HG03565 (cell line): ENCODE measurements around the gene LOXHD1.

ENCODE experiments used
- ATAC-seq: cut with Tn5 transposase; IDR thresholded peaks from one replicate; pipeline ENCODE4 v1.9.1; 2021; ENCODE audit warnings: mild to moderate bottlenecking, moderate library complexity; ENCODE audit not compliant: unreplicated experiment

LOXHD1 gene, protein sequence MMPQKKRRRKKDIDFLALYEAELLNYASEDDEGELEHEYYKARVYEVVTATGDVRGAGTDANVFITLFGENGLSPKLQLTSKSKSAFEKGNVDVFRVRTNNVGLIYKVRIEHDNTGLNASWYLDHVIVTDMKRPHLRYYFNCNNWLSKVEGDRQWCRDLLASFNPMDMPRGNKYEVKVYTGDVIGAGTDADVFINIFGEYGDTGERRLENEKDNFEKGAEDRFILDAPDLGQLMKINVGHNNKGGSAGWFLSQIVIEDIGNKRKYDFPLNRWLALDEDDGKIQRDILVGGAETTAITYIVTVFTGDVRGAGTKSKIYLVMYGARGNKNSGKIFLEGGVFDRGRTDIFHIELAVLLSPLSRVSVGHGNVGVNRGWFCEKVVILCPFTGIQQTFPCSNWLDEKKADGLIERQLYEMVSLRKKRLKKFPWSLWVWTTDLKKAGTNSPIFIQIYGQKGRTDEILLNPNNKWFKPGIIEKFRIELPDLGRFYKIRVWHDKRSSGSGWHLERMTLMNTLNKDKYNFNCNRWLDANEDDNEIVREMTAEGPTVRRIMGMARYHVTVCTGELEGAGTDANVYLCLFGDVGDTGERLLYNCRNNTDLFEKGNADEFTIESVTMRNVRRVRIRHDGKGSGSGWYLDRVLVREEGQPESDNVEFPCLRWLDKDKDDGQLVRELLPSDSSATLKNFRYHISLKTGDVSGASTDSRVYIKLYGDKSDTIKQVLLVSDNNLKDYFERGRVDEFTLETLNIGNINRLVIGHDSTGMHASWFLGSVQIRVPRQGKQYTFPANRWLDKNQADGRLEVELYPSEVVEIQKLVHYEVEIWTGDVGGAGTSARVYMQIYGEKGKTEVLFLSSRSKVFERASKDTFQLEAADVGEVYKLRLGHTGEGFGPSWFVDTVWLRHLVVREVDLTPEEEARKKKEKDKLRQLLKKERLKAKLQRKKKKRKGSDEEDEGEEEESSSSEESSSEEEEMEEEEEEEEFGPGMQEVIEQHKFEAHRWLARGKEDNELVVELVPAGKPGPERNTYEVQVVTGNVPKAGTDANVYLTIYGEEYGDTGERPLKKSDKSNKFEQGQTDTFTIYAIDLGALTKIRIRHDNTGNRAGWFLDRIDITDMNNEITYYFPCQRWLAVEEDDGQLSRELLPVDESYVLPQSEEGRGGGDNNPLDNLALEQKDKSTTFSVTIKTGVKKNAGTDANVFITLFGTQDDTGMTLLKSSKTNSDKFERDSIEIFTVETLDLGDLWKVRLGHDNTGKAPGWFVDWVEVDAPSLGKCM (N-terminal part only)

GRCh38 chr18:46657115-46657955 lies at the start of gene LOXHD1:
Gene LOXHD1 (minus strand): TSS chr18:46657220. CDS start chr18:46657033, 187 bp downstream.
- ATAC-seq: no peak

DNA sequence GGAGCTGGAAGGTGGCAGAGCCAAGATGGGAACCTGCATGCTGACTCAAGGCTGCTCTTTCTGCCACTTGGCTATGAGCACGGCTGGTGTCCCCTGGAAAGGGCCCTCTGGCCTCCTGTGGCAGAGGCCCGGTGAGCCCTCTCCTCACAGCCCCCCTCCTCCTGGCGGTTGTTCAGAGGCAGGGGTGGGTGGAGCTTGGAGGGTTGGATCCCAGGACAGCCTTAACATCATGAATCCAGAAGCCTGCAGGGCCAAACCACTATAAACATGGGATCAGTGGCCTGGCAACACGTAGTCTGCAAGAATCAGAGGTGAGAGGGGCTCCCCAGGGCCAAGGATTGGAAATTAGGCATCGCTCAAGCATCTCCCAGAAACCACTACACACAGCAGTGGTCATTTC lies 48.5 kb upstream of the LOXHD1 start:
- ATAC-seq: no peak

- ATAC-seq: no peak
Measured at GRCh38 chr18:46704816-46705215, 47.8 kb upstream of the LOXHD1 start.

DNA sequence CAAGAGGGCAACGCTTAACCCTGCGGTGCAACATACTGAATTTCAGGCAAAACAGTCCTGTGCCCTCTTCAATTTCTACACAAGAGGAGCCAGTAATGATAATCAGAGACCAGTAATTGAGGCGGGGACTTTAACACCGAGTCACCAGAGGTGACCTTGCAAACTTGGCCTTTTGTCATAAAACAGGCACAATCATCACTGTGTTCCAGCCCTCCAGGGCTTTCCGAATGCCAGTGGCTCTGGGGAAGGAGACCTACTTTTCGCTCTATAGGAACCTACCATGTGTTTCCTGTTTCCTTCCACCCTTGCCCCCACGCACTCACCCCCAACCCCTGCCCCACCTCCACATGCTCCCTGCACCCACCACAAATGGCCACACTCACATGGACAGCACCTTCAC lies 47.2 kb upstream of the LOXHD1 start:
- no peak for ATAC-seq

DNA sequence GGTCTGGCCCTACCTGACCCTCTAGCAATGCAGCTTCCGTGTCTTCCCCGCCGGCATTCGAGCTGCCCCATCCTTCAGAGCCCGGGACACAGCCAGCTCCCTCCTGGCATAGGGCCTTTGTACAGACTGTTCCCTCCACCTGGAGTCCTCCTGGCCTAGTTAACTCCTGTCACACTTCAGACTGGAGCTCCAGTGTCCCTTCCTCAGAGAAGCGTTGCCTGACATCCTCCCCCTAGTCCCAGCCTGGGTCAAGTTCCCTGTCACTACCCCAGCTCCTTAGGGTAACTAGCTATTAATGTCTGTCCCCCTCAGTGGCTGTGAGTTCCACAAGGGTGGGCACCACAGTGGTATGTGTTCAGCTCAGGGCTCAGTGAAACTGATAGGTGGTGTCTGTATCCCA lies 45.5 kb upstream of the LOXHD1 start:
- ATAC-seq: no peak

DNA sequence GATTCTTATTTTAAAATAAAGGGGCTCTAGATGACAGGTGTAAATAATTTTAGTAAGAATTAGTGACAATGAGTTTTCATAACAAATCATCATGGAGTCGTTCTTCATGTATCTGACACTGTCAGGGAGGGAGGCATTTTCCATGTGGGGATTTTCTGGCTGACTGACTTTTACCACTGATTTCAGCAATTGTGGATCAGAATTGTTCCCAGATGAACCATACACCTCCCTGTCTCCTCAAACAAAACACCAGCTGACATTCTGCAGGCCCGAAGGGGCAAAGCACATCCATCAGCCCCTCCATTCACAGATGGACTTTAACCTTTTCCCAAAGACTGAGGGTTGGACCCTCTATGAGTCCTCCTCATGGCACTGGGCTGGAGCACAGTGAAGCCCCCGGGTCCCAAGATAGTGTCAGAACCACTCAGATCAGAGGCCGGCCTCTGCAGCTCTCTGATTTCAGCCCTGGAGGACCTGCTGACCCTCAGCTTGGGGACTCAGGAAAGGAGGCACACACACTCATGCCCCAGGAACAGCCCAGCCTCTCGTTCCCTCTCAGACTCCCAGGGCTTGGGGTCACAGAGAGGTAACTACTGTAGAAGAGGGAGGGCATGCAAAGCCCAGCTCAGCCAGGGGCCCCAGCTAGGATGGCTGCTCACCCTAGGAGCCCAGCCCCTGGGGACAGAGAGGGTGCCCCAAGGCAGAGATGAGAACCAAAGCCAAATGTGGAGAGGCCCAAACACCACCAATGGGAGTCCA lies 43.2 kb upstream of the LOXHD1 start:
- ATAC-seq: no peak

DNA sequence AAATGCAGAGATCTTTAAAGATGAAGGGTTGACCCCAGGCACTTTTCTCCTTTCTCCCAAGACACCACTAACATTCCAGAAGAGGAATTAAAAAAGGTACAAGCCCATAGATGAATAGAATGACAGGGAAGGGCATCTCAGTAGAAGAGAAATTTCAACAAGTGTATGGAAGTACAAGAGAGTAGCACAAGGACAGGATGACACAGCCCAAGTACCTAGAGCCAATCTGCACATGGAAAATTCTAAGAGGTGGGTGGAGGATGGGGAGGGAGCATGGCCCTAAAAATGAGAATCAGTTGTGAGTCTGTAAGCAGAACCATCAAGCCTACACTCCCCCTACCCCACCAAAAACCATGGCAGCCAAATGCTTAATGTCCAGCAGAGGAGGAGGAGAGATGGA lies 39.7 kb upstream of the LOXHD1 start:
- ATAC-seq: no peak

DNA sequence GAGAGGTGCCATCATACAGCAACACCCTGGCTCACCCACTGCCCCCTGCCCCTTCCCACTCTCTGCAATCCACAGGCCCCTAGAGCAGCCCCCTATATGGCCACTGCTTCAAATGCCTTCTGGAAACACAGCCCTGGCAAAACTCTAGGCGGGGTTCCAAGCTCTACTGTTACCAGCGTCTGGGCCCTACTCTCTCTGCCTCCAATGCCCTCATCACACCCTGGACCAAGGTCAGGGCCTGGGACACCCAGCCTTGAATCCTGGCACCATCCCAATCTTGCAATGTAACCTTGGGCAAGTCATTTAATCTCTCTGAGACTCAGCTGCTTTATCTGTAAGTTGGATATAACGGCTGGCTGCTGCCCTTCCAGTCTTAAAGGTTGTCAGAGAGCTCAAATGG lies 39.2 kb upstream of the LOXHD1 start:
- no peak for ATAC-seq

DNA sequence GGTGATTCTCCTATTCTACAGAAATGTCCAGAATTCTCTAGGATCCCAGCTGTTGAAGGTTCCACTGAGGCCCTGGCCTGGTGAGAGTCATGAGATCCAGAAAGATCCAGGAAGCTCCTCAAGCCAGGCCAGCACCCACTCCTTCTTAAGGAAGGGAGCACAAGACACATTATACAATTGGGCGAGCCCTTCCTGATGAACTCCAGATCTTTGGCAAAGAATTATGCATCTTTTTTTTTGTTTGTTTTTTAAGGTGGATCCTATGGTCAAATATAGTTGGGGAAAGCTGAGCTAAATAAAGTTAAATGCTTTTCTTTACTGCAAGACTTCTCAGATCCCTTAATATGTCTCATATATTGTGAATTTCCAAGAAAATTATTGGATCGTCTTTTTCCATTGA lies 37.0 kb upstream of the LOXHD1 start:
- ATAC-seq: no peak

GRCh38 chr18:46688853-46689525 lies 32.0 kb upstream of the LOXHD1 start:
- ATAC-seq: no peak

- ATAC-seq: no peak
Measured at GRCh38 chr18:46686186-46686585, 29.2 kb upstream of the LOXHD1 start.

- no peak for ATAC-seq
Measured at GRCh38 chr18:46683252-46683651, 26.2 kb upstream of the LOXHD1 start.

DNA sequence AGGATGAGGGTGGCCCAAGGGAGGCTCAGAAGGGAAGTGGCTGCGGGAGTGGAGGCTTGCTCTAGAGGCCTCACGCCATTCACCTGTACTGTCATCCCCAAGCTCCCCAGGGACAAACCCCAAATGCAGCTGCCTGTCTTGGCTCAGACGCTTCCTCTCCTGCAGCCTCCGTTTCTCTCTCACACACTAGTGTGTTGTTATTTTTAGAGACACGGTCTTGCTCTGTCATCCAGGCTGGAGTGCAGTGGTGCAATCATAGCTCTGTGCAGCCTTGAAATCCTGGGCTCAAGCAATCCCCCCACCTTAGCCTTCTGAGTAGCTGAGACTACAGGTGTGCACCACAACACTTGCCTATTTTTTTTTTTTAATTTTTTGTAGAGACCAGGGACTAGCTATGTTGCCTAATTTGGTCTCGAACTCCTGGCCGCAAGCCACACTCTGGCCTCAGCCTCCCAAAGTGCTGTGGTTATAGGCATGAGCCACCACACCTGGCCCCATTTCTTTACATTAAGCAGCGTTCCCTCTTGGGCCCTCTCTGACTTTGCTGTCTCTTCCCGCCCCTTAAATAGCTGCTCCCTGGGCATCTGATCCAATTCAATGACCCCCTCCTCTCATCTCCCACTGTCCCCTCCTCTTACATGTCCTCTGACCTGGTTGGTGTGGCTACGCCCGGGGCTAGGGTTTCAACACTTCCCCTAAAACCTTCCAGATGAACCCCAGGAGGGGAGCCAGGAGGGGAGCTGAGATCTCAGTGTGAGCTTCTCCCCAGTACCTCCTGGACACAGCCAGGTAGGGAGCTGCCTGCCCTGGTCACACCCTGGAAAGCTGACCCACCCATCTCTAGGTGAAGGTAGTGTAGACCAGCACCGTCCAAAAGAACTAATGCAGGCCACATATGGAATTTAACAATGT lies 24.0 kb upstream of the LOXHD1 start:
- ATAC-seq: no peak

DNA sequence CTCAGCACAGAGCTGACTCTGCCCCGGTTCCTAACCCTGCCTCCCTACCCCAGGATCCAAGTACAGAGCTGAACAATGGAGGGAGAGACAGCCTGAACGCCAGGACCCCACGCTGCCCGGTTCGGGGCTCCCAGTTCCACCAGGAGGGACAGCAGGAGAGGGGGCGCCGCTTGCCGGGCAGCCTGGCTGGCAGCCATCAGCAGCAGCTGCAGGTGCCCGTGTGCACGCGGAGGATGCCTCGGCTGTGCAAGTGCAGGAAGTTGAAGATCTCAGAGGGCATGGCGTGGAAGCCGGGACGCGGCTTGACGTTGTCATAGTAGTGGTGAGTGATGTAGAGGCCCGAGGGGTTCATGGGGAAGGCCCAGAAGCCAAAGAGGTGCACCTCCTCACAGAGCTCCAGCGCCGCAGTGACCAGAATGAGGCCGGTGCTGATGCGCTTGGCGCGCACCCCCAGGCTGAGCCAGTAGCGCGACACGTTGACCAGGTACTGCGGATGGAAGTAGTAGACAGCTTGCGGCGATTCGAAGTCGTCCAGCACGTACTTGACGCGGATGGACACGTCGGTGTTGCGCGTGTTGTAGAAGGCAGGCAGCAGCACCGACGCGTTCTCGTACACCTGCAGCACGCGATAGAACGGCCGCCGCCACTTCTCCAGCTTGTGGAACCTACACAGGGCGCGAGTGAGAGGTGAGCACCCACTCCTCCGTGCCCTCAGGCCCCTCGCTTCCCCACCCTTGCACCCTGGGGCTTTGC lies 23.0 kb upstream of the LOXHD1 start:
- ATAC-seq: no peak

- no peak for ATAC-seq
Measured at GRCh38 chr18:46678785-46679399, 21.9 kb upstream of the LOXHD1 start.

DNA sequence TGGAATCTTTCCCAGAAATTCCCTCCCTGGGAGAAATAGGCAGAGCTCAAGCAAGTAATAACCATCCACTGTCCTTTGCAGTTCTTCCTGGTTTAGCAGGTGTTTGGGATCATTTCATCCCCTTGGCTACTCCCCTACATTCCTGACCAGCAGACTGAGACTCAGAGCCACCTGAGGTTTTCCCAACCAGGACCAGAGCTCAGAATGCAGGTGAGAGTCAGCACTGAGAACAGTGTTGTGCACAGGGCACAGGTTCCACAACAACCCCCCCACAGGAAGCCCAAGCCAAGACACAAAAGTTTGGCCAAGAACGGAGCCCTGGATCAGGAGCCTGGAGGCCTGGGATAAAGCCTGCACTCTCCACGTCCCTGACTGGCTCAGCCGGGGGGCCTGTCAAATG lies 21.0 kb upstream of the LOXHD1 start:
- ATAC-seq: no peak

DNA sequence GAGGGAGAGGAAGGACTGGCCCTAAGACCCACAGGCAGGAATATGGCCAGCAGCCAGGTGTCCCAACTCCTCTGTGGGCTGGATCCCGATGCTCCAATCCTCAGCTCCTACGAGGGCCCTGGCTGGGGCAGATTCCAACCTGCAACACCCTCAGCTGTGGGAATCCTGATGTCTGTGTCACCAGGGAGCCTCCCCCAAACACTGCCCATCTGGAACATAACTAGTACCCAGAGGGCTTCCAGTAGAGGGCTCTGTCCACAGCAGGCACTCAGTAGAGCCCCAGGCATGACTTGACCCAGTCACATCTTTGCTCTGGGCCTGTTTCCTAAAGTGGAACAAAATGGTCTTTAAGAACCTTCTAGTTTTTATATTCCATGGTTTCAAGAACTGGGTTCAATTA lies 20.6 kb upstream of the LOXHD1 start:
- no peak for ATAC-seq
